HG02970 (cell line): ENCODE data around the gene NLRP1.

Experiments used
- ATAC-seq: cut with Tn5 transposase; IDR thresholded peaks from one replicate; pipeline ENCODE4 v1.9.1; 2021; ENCODE audit warnings: mild to moderate bottlenecking, moderate library complexity, moderate number of reproducible peaks; ENCODE audit not compliant: unreplicated experiment, low FRiP score

NLRP1 gene

DNA sequence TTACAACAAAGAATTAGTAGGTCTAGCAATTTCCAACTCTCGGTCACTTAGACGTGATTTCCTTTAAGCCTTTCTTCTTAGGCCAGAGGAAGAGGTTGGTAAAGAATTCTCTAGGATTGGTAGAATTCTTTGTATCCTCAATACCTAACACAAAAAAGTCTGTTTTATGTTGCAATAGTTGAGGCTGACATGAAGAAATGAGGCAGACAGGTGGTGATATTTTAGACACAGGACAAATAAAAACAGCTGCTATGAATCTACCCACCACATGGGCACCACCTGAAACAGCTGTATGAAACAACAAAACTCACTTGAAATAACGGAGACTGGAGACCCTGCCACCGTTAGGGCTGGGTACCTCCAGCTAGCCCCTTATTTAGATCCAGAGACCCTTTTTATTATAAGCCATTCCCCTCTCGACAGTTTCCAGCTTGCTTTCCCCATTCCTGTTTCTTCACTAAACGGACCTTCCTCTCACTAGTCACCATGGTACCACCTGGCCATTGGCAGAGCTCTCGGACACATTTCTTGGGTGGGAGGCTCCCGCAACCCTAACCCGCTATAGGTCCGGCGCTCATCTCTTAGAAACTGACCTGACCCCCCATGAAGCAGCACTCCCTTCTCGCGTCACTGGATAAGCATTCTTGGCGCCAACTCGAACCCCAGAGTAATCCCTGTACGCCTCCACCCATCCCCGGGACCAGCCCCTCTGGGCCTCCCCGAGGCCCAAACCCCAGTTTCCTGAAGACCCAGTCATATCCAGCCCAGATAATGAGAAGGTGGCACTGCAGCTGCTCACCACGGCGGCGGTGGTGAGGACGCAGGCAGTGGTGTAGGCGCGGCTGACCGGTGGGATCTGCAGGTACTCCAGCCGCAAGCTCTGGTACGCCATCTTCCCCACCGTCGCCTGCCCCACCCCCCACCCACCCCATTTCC lies 98.8 kb downstream of the NLRP1 start, which contains the start of gene DERL2:
DERL2 (minus strand) TSS at position 909 of the 936 bp plus-strand sequence; CDS start at position 892, 17 bp downstream.
- peak; percentile 32 for ATAC-seq

DNA sequence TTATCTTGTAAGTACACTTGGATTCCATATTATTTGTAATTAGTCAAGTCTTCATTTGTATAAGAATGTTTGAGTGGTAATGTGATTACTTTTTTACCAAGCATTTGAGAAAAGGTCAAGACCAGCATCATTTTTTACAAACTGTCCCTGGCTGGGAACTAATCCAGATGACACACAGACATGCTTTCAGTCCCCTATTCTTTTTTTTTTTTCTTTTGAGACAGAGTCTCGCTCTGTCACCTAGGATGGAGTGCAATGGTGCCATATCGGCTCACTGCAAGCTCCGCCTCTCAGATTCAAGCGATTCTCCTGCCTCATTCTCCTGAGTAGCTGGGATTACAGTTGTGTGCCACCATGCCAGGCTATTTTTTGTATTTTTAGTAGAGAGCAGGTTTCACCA lies 102.9 kb downstream of the NLRP1 start:
- ATAC-seq = no peak

DNA sequence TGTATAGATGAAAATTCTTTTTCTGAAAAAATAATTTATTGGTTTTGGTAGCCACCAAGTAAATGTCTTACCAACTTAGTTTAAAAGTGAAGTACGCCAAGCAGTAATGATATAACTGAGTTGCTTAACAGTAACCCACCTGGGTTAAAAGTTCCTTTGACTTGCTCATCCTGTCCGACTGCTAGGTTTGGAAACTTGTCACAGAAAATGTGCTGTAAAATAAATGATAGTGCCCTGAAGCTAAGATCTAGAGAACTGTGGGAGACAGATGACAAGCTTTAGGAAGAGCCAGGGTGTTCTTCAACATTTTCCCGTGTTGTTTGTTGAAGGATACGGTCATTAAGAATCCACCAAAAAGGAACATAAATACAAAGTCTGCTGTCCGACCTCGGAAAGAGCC lies 103.3 kb downstream of the NLRP1 start:
- no peak for ATAC-seq

DNA sequence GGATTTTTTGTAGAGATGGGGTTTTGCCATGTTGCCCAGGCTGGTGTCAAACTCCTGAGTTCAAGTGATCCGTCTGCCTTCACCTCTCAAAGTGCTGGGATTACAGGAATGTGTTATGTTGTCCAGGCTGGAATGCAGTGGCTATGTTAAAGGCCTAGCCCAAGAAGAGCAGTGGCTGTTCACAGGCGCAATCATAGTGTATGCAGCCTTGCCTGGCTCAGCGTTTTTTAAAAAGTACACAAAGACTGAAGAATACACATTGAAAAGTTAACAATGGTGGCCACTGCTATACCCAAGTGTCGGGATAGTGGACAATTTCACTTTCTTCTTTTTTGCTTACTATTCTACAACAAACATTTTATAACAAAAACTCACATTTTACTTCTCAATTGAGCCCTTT lies 105.3 kb downstream of the NLRP1 start:
- no peak for ATAC-seq

DNA sequence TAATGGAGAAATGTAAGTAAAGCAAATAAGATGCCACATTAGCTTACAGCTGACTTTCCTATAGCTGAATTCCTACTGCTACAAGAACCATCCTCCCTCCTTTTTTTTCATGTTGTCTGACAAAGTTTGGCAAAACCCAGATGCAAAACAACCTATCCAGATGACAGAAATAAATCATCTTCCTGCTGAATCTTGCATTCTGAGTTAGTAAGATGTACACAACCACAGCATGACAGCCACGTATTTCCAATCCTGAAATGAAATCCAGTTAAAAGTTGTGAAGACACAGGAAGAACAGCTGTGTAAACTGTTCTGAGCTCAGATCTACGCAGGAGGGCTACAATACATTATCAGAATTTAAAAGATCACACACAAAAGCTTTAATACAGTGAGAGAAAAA lies 110.4 kb downstream of the NLRP1 start:
- ATAC-seq = no peak

DNA sequence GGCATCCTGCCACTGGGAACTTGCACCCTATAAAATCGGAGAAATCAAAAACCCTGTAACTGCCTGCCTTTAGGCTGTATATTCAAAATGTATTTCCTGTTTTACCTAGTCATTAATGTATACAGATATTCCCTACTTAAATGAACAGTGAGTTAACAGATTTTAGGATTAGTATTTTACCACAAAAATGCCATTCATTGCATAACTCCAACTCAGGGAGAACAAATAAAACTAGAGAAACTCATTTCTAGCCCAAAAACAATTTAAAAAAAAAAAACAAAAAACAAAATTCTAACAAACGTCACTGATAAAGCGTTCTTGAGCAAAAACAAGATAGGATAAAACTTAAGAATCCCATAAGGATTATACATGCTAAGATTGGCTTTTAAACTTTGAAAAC lies 111.8 kb downstream of the NLRP1 start:
- no peak for ATAC-seq

DNA sequence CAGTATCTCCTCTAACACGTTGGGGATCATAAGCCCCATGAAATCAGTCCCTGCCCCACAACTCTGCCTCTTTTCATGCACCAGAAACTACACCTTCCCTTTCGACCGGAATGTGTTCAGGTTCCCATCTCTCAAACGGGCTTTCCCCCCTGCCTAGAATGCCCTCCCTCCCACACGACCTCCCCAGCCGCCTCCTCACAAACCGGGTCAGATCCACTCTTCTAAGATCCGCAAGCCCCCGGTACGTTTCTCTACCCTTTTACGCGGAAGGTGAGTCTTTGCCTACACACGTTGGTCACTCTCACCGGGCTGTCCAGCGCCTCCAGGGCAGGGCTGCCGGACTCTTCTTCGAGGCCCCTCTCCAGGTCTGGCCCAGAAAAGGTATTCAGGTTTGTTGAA lies 116.2 kb downstream of the NLRP1 start:
- ATAC-seq = no peak

DNA sequence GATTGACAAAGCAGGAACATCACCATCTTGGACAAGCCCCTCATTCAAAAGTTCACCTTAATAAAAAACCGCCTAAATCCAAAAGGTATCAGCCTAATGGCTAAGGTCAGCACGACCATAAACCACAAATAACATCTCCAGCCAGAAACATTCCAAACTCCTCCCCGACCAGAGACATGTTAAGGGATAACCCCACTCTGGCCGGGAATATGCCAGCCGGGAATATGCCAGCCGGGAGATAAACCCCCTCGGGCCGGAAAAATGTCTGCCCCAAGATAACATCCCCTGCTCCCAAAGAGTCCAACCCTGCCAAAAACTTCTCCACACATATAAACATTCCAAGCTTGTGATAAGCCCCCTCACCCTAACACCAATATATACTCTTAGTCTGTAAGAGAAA lies 116.9 kb downstream of the NLRP1 start:
- no peak for ATAC-seq

DNA sequence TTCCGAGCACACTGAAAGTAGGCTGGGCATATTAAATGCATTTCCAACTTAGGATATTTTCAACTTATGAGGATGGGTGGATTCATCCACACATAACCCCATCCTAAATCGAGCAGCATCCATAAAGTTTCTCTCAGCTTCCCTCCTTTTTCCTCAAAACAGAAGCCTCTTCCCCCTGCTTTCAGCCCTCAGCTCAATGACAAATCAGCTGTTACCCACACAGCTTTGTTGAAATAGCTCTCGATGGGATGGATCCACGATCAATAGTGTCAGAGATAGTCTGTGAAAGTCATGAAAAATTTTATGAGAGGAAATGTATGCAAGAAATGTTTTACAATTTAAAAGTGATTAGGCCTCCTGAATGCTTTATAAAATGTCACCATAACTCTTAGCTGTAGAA lies 118.0 kb downstream of the NLRP1 start:
- ATAC-seq = no peak

DNA sequence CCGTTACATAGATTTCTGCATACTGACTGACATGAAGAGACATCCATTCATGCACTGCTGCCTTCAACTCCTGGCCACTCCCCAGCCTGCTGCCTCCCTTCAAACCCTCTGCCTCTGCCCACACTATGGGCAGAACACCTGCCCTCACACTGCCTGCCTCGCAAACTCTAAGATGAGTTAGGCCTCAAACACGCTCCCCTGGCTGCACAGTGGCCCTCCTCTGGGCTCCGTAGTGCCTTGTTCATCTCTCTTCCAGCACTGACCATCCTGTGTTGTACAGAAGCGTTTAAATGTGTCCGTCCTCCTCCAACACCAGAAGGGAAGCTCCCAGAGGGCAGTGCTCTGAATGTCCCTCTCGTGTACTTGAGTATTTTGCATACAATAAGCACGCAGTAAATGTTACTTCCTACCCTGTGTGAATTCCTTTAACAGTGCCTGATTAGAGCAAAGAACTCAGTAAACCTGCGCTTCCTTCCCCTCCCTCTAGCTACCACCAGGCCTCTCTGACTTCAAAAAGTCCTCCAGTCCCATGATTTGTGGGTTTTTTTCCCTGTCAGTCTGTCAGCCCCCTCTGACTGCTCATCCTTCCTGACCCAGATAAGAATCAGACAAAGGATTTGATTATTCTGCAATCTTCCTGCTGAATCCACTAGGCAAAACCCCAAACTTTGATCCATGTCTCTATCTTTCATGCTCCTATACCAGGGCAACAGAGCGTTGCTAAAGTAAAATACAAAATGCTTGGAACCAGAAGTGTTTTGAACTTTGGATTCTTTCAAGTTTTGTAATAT lies 119.4 kb downstream of the NLRP1 start:
- ATAC-seq = no peak
